HCT116 (cell line): ENCODE data around the gene RNF180. TPM values are rescaled to one million over a fixed set of nuclear protein-coding genes. Genes with fewer than 3 reads are reported as not detected.

ENCODE experiments used
- ATAC-seq: fragments of 200-7000 bp; cut with Tn5 transposase; 2 replicates; pipeline ENCODE4 v1.9.1; 2020; ENCODE audit warnings: mild to moderate bottlenecking, moderate library complexity
- BruUV-seq: library from RNA; stranded (reverse); fragments of 400-500 nt; replicated peaks from 2 replicates; lab custom pipeline; 2021; lab: Mats Ljungman, UMichigan
- CTCF ChIA-PET: fragments of 300-600 bp; sonication (Branson Sonifier 250); formaldehyde crosslinking; loops from one replicate; lab custom pipeline; 2021; ENCODE audit warnings: antibody characterized with exemption; lab: Charles Lee
- POLR2A ChIA-PET: fragments of 300-600, 350-600 bp; sonication (Branson Sonifier 250); formaldehyde crosslinking; loops from one replicate; lab custom pipeline; 2021; ENCODE audit warnings: antibody characterized with exemption; lab: Charles Lee
- RAD21 ChIA-PET, 2 experiments: fragments of 300-600 bp; sonication (Branson Sonifier 250); formaldehyde crosslinking; loops; one replicate each; lab custom pipeline; 2023; ENCODE audit warnings: low total read pairs in 2 of 2; ENCODE audit not compliant: uncharacterized antibody in 2 of 2, unreplicated experiment in 2 of 2, low non-redundant PET in 1 of 2; lab: Charles Lee
- DNase-seq: peaks from one replicate; pipeline ENCODE4 v3.0.0-alpha.2; 2010; ENCODE audit warnings: low read depth, low spot score
- H2AFZ ChIP-seq: fragments of 200-600 bp; shearing (Covaris generic), sonication (generic); 2 replicates; pipeline ENCODE4 v1.6.1; 2017; ENCODE audit warnings: low read depth, mixed run types, mixed read lengths, antibody characterized with exemption, low read length; ENCODE audit not compliant: poor library complexity, severe bottlenecking
- H3K27ac ChIP-seq: 2 replicates; pipeline ENCODE4 v1.5.1; 2012; ENCODE audit warnings: low read depth, low read length
- H3K27me3 ChIP-seq: fragments of 200-600 bp; sonication (generic); 2 replicates; pipeline ENCODE4 v1.6.1; 2016; ENCODE audit warnings: mixed run types, low read length, mixed read lengths; ENCODE audit not compliant: insufficient read depth
- H3K36me3 ChIP-seq, 2 experiments: fragments of 200-500 bp in 1 of 2; fragments of 200-600 bp in 1 of 2; sonication (Bioruptor generic) in 1 of 2; sonication (generic) in 1 of 2; 2 replicates each; pipeline versions ENCODE4 v1.5.1 to v1.6.1; 2014 to 2016; ENCODE audit warnings: low read length in 2 of 2, inconsistent platforms in 1 of 2, mixed read lengths in 1 of 2, mixed run types in 1 of 2; ENCODE audit not compliant: insufficient read depth in 2 of 2, control insufficient read depth in 1 of 2
- H3K4me1 ChIP-seq, 2 experiments: fragments of 200-600 bp in 1 of 2; sonication (generic) in 1 of 2; 2 replicates each; pipeline versions ENCODE4 v1.5.1 to v1.6.1; 2012 to 2017; ENCODE audit warnings: low read length in 2 of 2, inconsistent platforms in 1 of 2, mild to moderate bottlenecking in 1 of 2, mixed read lengths in 1 of 2, mixed run types in 1 of 2, moderate library complexity in 1 of 2; ENCODE audit not compliant: insufficient read depth in 2 of 2, control insufficient read depth in 1 of 2
- H3K4me2 ChIP-seq: fragments of 200-600 bp; sonication (generic); 2 replicates; pipeline ENCODE4 v1.6.1; 2017; ENCODE audit warnings: mixed run types, low read length, mixed read lengths
- H3K4me3 ChIP-seq, 2 experiments: fragments of 200-600 bp in 1 of 2; sonication (generic) in 1 of 2; replicated peaks in 1 of 2; 2 replicates each; pipeline ENCODE4 v1.5.1; 2011 to 2016; ENCODE audit warnings: low read length in 2 of 2, control low read depth in 1 of 2, low read depth in 1 of 2, mild to moderate bottlenecking in 1 of 2, mixed read lengths in 1 of 2, mixed run types in 1 of 2
- H3K79me2 ChIP-seq: fragments of 200-600 bp; sonication (generic); 2 replicates; pipeline ENCODE4 v1.6.1; 2017; ENCODE audit warnings: mild to moderate bottlenecking, mixed run types, low read length, moderate library complexity, mixed read lengths; ENCODE audit not compliant: insufficient read depth
- H3K9ac ChIP-seq: fragments of 200-600 bp; sonication (generic); 2 replicates; pipeline ENCODE4 v1.6.1; 2016; ENCODE audit warnings: low read length, mixed read lengths
- H3K9me2 ChIP-seq: fragments of 200-600 bp; sonication (generic), shearing (Covaris generic); 2 replicates; pipeline ENCODE4 v1.6.1; 2017; ENCODE audit warnings: mixed run types, mild to moderate bottlenecking, moderate library complexity; ENCODE audit not compliant: insufficient read depth
- H3K9me3 ChIP-seq, 2 experiments: fragments of 200-500 bp in 1 of 2; fragments of 200-600 bp in 1 of 2; sonication (Bioruptor generic) in 1 of 2; sonication (generic) in 1 of 2; 2 replicates each; pipeline ENCODE4 v1.6.1; 2014 to 2017; ENCODE audit warnings: low read length in 2 of 2, mixed read lengths in 2 of 2, inconsistent platforms in 1 of 2, low read depth in 1 of 2, mild to moderate bottlenecking in 1 of 2, mixed run types in 1 of 2, moderate library complexity in 1 of 2; ENCODE audit not compliant: control insufficient read depth in 1 of 2, insufficient read depth in 1 of 2
- H4K20me1 ChIP-seq: fragments of 200-600 bp; sonication (generic), shearing (Covaris generic); 2 replicates; pipeline ENCODE4 v1.6.1; 2017; ENCODE audit warnings: mixed run types, mild to moderate bottlenecking, moderate library complexity; ENCODE audit not compliant: insufficient read depth
- ATF3 ChIP-seq: IDR thresholded peaks from 2 replicates; pipeline ENCODE4 v1.6.1; 2012
- CBX3 ChIP-seq: IDR thresholded peaks from 2 replicates; pipeline ENCODE4 v1.6.1; 2012; ENCODE audit warnings: low read depth
- CEBPB ChIP-seq: IDR thresholded peaks from 2 replicates; pipeline ENCODE4 v1.6.1; 2012; ENCODE audit warnings: low read depth
- CTCF ChIP-seq, 3 experiments: fragments of 200-600 bp in 1 of 3; sonication (generic) in 1 of 3; IDR thresholded peaks in 2 of 3; conservative IDR thresholded peaks in 1 of 3; 2 replicates each; pipeline ENCODE4 v1.5.1; 2012 to 2017; ENCODE audit warnings: low read depth in 2 of 3, low read length in 2 of 3, antibody characterized with exemption in 1 of 3, borderline replicate concordance in 1 of 3, control low read depth in 1 of 3, mild to moderate bottlenecking in 1 of 3, mixed read lengths in 1 of 3, mixed run types in 1 of 3, moderate library complexity in 1 of 3; ENCODE audit not compliant: insufficient read depth in 1 of 3
- ELF1 ChIP-seq: IDR thresholded peaks from 2 replicates; pipeline ENCODE4 v1.6.1; 2012; ENCODE audit warnings: low read depth, borderline replicate concordance
- EZH2 ChIP-seq: fragments of 200-600 bp; sonication (generic); IDR thresholded peaks from 2 replicates; pipeline ENCODE4 v1.6.1; 2017; ENCODE audit warnings: antibody characterized with exemption, mixed run types
- EZH2phosphoT487 ChIP-seq: fragments of 200-600 bp; IDR thresholded peaks from 2 replicates; pipeline ENCODE4 v1.6.1; 2018; ENCODE audit warnings: antibody characterized with exemption, borderline replicate concordance
- JUND ChIP-seq: IDR thresholded peaks from 2 replicates; pipeline ENCODE4 v1.6.1; 2012
- MAX ChIP-seq: IDR thresholded peaks from 2 replicates; pipeline ENCODE4 v1.6.1; 2012
- POLR2A ChIP-seq: IDR thresholded peaks from 2 replicates; pipeline ENCODE4 v1.7.0; 2011; ENCODE audit warnings: borderline replicate concordance; ENCODE audit not compliant: insufficient read depth, insufficient read length; ENCODE audit errors: extremely low read depth
- RAD21 ChIP-seq: IDR thresholded peaks from 2 replicates; pipeline ENCODE4 v1.6.1; 2012; ENCODE audit warnings: low read depth, mild to moderate bottlenecking
- REST ChIP-seq: IDR thresholded peaks from 2 replicates; pipeline ENCODE4 v1.6.1; 2012; ENCODE audit warnings: low read depth
- SIN3A ChIP-seq: IDR thresholded peaks from 2 replicates; pipeline ENCODE4 v1.6.1; 2012; ENCODE audit warnings: low read depth
- SP1 ChIP-seq: IDR thresholded peaks from 2 replicates; pipeline ENCODE4 v1.6.1; 2012; ENCODE audit warnings: low read depth
- SRF ChIP-seq: IDR thresholded peaks from 2 replicates; pipeline ENCODE4 v1.6.1; 2012; ENCODE audit warnings: low read depth
- TCF7L2 ChIP-seq: IDR thresholded peaks from 2 replicates; pipeline ENCODE4 v1.7.0; 2011; ENCODE audit warnings: borderline replicate concordance, inconsistent platforms; ENCODE audit not compliant: insufficient read depth, insufficient read length; ENCODE audit errors: extremely low read depth
- YY1 ChIP-seq: IDR thresholded peaks from 2 replicates; pipeline ENCODE4 v1.6.1; 2011; ENCODE audit warnings: low read length, low read depth, moderate library complexity, mild to moderate bottlenecking; ENCODE audit not compliant: insufficient replicate concordance; ENCODE audit errors: extremely low read depth
- ZBTB33 ChIP-seq: IDR thresholded peaks from 2 replicates; pipeline ENCODE4 v1.6.1; 2011; ENCODE audit warnings: mild to moderate bottlenecking, low read length, moderate library complexity; ENCODE audit not compliant: insufficient replicate concordance; ENCODE audit errors: extremely low read depth
- ZFX ChIP-seq: fragments of 450-650 bp; IDR thresholded peaks from 2 replicates; pipeline ENCODE4 v1.6.1; 2017
- ZNF274 ChIP-seq: fragments of 200-500 bp; sonication (Bioruptor generic); IDR thresholded peaks from 2 replicates; pipeline ENCODE4 v1.6.1; 2014; ENCODE audit warnings: mild to moderate bottlenecking, low read depth, low read length, inconsistent platforms
- intact Hi-C: fragments of 100-400 bp; cut with micrococcal nuclease; formaldehyde crosslinking; loops from 2 replicates; pipeline ENCODE4 v1.10.0; 2022
- total RNA-seq: library from RNA; stranded (reverse); gene quantifications from one replicate; pipeline ENCODE4 v1.2.1, GENCODE V29; 2021; ENCODE audit not compliant: unreplicated experiment

The RNF180 gene
- total RNA-seq, 1 experiment from 2014 or later, result not detected

GRCh38 chr5:64190562-64191306 lies 25.1 kb downstream of the RNF180 start:
- intact Hi-C loops, result no loop called here
- ChIA-PET POLR2A (no interaction called here), CTCF (no interaction called here), RAD21 (no interaction called here)
- TF ChIP-seq JUND (no peak), SP1 (no peak), EZH2 (no peak), ELF1 (no peak), CTCF (IDR thresholded peaks at IDR 0.05 in 2 of 3, conservative IDR thresholded peaks at IDR 0.05 in 1 of 3; ENCODE audit: borderline replicate concordance in 1 of 3, insufficient read depth in 1 of 3, low read depth in 2 of 3, low read length in 2 of 3) (no peak), YY1 (no peak), ATF3 (no peak), EZH2phosphoT487 (no peak), SIN3A (no peak), ZFX (no peak), CEBPB (no peak), TCF7L2 (no peak), RAD21 (no peak), MAX (no peak), POLR2A (no peak), CBX3 (no peak), REST (no peak), ZNF274 (no peak), ZBTB33 (no peak), SRF (no peak)
- Histone ChIP-seq H3K9me3 (no peaks in the 10 kb centered on the region), H3K79me2 (no peaks in the 10 kb centered on the region), H3K27ac (no peak overlapping the region), H3K9ac (no peak overlapping the region), H2AFZ (no peak overlapping the region), H3K4me2 (no peak overlapping the region), H3K27me3 (no peaks in the 10 kb centered on the region), H3K4me3 (no peak overlapping the region), H3K9me2 (no peaks in the 10 kb centered on the region), H3K36me3 (no peaks in the 10 kb centered on the region), H4K20me1 (no peaks in the 10 kb centered on the region), H3K4me1 (no peaks in the 10 kb centered on the region)
- no TSS peak for BruUV-seq
- DNase-seq (no peak), ATAC-seq (no peak)
